Stimulated activated CD8-positive, alpha-beta memory T cell treated with anti-CD3 and anti-CD28 coated beads, Interleukin-7, amount 100 ng/mL, for 48 hours (primary cell): ENCODE measurements around the gene GPATCH2L.

Experiments used
- DNase-seq, 2 donors: peaks; one replicate each; pipeline ENCODE4 v3.0.0-alpha.2; 2020; ENCODE audit warnings: low read depth in 1 of 2; ENCODE audit errors: extremely low read depth in 1 of 2

GPATCH2L gene

DNA sequence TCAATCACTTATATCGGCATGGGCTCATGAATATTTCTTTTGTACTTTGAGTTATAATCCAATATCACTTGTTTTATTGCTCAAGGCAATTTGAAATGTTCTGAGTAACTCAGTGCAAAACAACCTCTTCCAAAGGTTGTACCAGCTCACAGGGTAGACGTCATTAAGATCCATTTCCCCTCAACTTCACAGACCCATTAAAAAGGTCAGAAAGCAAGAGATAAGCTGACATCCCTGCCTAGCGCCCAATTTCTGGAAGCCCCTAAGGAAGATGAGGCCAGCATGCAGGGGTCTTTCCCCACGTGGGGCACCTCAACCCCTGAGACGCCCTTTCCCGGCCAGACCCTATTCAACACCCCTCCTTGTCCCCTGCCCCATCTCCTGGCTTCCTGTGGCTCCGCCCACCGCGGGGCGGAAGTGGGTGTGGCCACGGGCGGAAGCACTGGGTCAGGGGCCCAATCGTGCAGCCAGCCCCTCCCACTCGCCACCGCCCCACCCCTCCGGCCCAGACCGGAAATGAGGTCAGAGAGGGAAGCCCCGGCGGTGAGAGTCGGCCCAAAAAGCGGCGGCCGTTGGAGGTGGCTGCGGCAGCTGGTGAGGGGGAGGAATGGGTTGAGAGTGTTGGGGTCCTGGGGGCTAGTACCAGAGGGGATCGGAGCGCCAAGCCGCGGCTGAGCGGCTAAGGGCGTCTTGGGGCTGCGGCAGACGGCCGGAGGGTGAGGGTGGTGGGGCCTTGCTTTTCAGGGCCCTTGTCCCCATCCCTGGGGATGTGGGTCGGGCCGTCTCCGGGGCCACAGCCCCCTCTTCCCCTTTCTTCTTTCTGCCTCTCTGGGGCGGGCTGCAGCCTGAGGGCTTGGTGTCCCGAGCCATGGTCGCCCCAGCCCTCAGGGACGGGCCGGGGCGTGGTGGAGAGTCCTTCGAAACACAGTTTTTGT is at the start of gene GPATCH2L:
Gene GPATCH2L, plus strand, starts transcription at position 525 of the 935 bp plus-strand sequence. CDS start 2,442 bp downstream, outside the sequence.
- peak; percentile 94 to 95 for DNase-seq

DNA sequence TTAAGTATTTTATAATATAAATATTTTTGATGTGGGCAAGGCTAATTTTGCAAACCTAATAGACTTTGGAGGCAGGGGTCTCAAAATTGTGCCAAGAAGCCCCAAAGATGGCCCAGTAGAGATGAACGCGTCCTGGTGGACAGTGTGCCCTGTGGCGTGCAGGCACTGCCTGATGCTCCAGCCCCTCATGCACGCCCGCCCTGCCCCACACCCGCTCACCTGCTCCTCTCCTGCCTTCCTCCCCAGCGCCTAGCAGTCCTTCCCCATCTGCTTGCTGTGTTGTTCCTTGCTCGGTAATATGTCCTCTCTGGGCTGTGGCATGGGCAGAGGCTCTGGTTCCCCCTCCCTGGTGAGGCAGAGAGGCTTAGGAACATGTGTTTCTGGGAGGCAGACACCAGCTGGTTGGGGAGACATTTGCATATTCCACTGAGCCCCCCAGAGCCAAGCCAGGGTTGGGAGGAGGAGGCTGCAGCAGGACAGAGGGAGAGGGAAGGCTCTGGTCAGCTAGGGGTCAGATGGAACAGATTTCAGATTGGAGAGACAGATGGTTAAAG is 46.8 kb upstream of the GPATCH2L start:
- no peak for DNase-seq

DNA sequence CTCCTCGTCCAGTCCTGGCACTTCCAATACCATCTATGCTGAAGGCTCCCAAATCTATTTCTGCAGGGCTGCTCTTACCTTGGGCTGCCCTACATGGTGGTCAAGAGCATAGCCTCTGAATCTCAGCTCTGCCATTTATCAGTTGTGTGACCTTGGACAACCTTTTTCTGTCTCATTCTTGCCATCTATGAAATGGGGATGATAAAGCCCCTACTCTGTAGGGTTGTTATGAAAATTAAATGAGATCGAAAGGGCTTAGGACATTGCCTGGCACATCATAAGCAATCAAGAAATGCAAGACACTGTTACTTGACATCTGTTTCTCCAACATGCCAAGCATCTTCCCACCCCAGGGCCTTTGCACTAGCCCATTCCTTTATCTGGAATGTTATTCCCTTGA is 45.5 kb upstream of the GPATCH2L start:
- DNase-seq = no peak

DNA sequence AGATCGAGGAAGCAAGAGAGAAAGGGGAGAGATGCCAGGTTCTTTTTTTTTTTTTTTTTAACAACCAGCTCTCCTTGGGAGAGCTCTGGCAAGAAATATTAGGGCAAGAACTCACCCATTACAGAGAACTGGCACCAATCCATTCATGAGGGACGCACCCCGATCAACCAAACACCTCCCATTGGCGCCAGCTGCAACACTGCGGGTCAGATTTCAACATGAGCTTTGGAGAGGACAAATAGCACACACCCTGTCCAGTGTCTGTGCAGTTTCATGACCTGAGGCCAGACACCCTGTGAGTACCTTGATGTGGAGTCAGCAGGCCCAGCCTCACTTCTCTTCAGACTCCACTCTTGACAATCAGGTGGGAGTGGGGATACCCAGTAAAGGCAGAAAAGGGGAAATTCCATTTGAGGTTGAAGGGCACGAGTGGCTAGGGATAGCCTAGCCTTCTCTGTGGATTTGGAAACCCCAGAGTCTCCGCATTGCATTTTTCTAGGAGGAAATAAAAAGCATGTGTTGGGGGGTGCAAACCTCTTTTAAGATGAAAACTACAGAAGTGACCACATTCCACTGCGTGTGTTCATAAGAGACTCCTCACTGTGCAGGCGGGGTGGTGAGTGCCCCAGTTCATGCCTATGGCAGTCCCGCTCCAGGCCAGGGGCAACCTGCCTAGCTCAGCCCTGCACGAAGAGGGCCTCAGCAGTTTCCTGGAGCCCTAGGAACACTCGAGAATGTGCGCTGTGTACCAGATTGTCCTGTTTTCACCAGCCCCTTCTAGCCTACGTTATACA is 42.4 kb upstream of the GPATCH2L start:
- DNase-seq = no peak

DNA sequence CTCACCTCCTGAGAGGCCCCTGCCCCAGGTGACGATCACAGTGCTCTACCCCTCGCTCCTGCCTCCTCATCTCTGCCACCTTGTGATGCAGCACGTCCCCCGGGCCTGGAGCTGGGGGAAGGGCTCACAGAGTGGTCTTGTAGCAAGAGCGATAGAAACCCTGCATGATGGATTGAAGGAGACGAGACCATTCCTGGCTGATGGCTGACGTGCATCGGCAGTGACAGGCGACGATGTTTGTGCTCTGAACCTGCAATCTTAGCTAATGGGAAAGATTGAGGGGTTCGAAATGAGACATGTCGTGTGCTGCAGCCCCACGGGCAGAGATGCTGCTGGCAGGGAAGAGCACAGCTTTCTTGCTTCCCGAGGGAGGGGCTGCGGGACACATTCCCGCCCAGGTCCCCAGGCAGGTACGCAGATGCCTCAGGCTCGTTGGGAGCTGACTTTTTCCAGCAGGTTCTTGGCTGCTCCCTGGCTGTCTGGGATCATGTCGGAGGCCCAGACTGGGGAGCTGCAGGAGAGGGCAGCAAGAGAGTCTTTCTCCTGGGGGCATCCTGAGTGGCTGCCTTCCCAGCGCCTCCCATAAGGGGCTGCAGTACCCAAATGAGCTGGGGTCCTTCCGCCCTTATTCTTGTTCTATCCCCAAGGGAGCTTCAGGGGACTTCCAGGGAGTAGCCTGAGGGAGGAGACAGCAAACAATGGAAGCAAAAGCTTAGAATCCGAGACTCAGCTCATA is 38.7 kb upstream of the GPATCH2L start:
- no peak for DNase-seq

DNA sequence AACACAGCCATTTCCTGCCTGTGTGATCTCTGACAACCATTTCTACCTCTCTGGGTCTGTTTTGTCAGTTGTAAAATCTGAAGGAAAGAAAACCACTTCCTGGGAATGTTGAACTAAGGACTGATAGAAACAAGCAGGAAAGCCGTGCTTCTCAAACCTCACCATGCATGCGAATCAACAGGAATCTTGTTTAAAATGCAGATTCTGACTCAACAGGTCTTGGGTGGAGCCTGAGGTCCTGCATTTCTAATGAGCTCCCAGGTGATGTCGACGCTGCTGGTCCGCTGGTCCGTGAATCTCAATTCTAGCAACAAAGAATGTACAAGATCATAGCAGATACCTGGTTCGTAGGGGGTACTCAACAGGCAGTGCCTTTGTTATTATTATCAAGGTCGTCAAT is 38.0 kb upstream of the GPATCH2L start:
- no peak for DNase-seq

DNA sequence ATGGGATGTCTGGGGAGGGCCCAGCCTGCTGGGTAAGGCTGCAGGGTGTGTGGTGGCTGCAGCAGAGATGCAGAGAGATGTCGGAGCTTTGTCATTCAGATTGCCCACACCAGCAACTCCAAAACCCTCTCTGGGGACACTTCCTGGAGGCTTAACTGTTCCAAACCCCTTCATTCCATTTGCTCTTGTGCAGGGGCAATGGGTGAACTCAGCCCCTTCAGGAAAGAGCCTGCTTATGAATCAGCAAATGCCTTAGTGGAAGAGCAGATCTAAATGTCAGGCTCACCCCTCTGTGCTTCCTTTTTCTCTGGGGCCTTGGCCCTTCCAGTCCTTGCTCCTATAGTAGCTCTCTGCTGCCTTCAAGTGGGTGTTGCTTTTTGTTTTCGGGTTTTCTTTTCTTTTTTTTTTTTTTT is 36.7 kb upstream of the GPATCH2L start:
- no peak for DNase-seq

DNA sequence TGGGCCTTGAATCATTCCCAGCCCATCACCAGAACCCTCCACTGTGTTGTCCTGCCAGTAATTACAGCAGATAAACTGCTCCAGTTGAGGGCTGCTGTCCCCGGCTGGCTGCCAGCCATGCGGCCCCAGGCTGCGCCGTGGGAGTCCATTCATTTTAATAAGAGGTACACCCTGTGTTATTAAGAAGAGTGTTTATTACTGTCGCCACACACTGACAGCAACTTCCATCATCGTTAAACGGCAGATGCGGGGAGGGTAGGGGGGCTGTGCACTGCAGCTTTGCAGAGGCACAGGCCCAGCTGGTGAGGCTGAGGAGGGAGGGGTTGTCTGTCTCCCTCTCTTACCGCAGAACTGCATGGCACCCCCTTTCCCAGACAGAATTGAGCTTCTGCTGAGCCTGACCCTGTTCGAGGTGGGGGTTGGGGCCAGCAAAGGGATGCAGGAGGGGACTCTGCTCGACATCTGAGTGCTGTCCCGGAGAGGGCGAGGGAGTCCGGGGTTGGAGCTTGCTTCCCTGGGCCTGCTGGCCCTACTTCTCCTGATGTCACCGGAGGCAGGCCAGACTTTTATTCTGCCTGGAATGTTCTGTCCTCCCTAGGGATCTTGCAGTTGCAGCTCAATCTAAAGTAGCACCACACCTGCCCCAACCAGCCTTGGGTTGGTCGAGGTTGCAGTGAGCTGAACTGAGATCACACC is 33.8 kb upstream of the GPATCH2L start:
- DNase-seq = no peak

DNA sequence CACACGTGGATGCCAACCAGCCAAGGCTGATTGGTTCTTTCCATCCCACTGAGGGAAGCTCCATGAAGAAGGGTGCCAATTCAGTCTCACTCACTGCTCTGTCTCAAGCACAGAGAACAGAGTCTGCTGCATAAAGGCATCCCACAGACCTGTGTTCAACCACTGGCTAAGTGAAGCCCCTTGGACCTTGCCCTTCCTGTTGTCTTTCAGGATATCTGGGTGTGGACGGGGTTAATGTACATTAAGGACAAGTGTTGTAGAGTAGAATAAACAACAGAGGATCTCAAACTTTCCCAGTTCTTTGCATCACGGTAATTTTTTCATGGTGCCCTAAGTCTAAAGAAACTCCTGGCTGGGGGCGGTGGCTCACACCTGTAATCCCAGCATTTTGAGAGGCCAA is 33.1 kb upstream of the GPATCH2L start:
- no peak for DNase-seq

DNA sequence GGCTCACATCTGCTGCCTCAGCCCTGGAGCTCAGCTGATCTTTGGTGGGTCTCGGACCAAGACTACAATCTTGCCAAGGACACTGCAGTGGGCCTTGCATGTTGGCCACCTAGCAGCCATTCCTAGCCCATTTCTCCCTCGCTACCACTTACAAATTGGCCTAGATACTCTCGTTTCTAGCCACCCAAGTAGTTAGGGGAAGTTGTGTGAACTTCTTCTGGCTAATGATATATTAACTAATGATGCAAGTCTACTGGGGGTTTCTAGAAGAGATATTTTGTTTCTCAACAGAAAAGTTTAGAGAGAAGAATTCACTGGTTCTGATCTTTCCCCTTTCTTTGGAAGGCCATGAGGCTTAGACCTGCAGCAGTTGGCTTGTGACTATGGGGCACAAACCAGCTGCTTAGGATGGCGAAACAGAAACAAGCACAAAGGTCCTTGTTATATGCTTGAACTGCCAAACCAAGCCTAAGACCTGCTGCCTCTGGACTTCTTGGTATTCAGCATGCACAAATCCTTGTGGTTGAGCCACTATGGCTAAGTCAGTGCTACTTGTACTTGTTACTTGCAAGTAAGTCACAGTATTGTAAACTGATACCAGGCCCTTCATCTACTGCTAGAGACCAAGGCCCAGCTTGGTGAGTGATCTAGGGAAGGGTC is 30.5 kb upstream of the GPATCH2L start:
- no peak for DNase-seq

DNA sequence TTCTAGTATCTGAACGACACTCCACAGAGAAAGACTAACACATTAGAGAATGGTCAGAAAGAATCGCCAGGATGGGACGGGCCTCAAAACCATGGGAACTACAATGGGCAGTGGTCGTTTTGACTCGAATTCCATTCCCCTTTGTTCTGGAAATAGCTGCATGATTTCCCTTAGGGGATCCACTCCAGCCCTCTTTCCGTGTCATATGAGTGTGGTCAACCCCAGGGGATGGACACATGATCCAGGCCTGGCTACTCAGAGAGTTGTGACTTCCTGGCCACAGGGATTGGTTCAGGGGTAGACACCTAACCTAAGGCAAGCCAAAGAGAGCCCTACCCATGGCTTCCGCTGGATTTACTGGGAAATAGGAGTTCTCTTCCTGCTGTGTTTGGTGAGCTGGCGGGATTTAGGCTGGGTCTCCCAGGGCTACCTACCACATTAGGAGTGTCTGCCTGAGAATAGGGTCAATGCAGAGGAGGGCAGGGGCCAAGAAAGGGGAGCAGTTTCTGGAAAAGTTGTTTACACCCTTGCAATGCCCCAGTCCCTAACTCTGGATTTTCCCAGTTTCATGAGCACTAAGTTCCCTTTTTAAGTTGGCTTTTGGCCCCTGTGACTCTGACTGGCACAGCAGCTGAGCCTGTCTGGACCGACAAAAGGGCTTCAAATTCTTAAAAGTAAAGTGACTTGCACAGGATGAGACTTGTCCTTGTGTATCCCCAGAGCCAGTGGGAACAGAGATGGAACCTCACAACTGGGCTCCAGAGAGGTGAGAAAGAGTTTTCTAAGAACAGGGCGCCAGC is 28.1 kb upstream of the GPATCH2L start:
- DNase-seq = no peak

DNA sequence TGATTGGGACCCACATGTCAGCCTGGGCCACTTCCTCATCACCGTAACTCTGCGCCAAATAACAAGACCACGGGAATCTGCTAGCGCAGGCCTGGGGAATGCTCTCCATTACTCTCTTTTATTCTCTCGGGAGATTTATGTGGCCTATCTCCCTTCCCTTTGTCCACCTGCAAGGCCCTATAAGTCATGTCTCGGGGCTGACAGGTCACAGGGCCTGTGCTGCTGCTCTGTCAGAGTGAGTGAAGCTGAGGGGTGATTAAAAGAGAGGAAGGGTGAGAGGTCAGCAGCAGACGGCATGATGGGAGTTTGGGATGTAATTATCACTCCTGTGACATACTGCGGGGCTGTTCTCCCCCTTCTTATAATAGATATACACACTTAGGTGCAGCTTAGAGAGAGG is 26.2 kb upstream of the GPATCH2L start:
- DNase-seq = no peak

DNA sequence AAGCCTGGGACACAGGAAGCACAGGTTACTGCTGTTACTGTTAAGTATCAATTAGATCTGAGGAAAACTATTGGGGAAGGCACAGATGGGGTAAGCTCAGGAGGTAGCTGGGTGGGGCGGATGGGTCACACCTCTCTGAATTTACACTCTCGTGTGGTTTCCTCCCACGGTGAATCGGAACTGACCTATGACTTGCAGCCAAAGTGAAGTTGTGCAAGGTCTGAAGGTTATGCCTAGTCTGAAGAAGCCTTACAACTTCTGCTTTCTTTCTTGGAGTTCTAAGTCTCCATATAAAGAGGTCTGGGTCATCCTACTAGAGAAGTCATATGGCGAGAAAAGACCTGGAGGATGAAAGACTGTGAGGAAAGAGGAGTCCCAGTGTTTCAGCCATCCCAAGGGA is 25.6 kb upstream of the GPATCH2L start:
- DNase-seq = no peak

DNA sequence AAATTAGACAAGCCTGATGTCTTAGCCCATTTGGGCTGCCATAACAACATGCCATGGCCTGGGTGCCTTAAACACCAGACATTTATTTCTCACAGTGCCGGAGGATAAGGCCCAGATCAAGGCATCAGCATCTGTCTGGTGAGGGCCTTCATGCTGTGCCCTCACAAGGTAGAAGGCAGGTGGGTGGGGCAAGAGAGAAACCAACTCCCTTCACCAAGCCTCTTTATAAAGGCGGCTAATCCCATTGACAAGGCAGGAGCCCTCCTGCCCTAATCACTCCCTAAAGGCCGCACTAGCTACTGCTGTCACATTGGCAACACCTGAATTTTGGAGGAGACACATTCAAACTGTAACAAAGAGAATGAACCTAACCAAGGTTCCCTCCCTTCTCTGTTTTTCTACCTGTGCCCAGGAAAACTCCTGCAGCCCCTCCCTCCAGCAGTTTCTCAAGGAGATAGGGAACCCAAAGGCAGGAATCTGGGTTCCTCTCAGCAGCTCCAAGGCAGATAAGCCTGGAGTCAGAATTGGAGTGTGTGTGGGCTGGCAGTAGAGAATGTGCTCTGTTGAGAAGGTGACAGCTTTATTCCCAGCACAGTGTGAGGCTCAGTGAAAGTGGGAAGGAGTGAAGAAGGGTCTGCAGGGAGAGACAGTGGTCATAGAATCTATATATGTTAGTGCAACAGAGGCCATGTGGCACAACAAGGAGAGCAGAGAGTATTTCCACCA is 21.7 kb upstream of the GPATCH2L start:
- no peak for DNase-seq

DNA sequence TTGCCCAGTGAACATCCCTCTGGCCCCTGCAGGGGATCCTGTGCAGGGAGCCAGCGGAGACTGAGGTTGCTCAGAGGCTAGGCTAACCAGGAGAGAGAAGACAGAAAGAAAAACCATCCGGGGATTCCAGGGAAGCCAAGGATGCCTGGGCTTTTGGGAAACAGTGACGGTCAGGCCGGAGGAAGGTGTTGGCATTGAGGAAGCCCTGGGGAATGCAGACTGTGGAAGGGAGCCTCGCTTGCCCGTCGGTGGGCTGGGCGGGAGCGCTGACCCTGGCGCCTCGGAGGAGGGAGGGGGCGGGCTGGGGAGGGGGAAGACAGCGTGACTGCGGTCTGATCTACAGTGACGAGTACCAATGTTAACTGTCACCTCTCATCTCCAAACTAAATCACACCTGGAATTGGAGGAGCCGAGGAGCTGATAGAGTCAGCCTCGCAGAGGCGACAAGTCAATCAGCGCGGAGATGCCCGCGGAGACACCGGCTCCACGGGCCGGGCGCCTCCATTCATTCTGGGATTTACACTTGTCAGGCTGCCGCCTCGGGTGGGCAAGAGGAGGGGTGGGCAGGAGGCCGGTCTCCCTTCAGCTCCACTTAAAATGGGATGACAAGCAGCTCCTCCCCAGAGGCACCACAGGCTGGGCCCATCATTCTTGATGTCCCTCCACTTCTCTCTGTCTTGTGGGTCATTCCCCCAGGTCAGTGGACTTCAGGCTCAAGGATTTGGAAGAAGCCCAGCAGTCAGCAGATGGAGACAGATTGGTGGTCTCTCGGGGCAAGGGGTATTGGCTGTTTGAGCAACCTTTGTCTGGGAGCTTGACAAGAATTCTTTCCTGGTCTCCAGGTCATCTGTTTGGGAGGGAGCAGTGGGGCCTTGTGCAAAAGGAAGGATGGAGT is 20.4 kb upstream of the GPATCH2L start:
- DNase-seq = no peak

DNA sequence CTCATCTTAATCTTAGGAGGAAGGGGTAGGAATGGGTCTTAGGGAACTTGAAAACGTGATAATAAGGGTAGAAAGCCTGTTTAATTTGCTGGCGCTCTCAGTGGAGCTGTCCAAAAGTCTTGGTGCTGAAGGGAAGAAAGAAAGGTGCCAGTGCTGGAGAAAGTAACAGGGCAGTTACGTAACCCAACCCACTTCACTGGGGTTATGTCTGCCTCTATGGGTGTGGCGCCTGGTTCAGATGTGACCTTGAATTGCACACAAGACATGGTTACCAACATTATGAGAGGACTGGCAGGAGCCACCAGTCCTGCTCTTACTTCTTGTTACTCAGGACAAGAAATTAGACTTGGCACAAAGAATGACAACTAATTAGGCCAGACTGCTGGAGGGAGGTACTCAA is 18.6 kb upstream of the GPATCH2L start:
- no peak for DNase-seq

DNA sequence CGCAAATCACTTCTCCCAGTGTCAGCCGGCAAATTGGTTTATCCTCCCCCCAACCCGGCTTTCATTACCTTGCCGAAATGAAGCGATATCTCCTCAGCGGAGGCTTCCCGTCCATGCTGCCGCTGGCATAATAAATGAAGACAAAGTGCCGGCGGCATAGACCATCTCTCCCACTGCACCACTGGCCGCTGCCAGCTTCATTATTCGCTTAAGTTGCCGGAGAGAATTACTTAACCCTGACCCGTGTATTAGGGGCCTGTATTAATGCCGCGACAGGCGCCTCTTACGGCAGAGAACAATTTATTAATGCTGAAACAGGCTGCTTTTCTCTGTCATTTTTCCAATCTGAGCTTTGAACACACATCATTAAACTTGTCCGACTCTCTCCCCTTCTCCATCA is 17.5 kb upstream of the GPATCH2L start:
- no peak for DNase-seq
